A549 (cell line): ENCODE measurements around the gene KCNG2.

ENCODE experiments used
- BHLHE40 ChIP-seq: IDR thresholded peaks from 2 replicates; pipeline ENCODE4 v1.6.1; 2012; ENCODE audit warnings: low read depth, low read length, inconsistent platforms
- ELK1 ChIP-seq: fragments of 150-350 bp; IDR thresholded peaks from 2 replicates; pipeline ENCODE4 v1.6.1; 2014; ENCODE audit warnings: low read depth, mild to moderate bottlenecking, low read length
- HOXB5 ChIP-seq: fragments of 250-450 bp; sonication (Bioruptor Pico); IDR thresholded peaks from 2 replicates; pipeline ENCODE4 v1.5.0; 2020; ENCODE audit warnings: mild to moderate bottlenecking, moderate library complexity
- NR3C1 ChIP-seq: fragments of >200 bp; sonication (Bioruptor Twin); formaldehyde crosslinking; IDR thresholded peaks from 3 replicates; pipeline ENCODE4 v1.6.1; 2017
- PBX3 ChIP-seq: IDR thresholded peaks from 2 replicates; pipeline ENCODE4 v1.6.1; 2012
- POLR2A ChIP-seq: IDR thresholded peaks from 2 replicates; pipeline ENCODE4 v1.6.1; 2012; ENCODE audit warnings: mild to moderate bottlenecking, low read length
- POLR2AphosphoS2 ChIP-seq: conservative IDR thresholded peaks from 2 replicates; pipeline ENCODE4 v1.6.1; 2012; ENCODE audit warnings: low read length, improper control_type of control experiment, inconsistent platforms
- RAD21 ChIP-seq, 2 experiments: fragments of >200 bp in 1 of 2; sonication (Bioruptor Twin) in 1 of 2; formaldehyde crosslinking in 1 of 2; IDR thresholded peaks in 1 of 2; conservative IDR thresholded peaks in 1 of 2; 2 replicates in 1 of 2; 3 replicates in 1 of 2; pipeline ENCODE4 v1.6.1; 2012 to 2018; ENCODE audit warnings: inconsistent platforms in 1 of 2
- TF ChIP-seq, protein P1 (sequence below): fragments of >200 bp; sonication (Bioruptor Twin); formaldehyde crosslinking; IDR thresholded peaks from 3 replicates; pipeline ENCODE4 v1.5.1; 2016
- TF ChIP-seq, protein P2 (sequence below): fragments of 200-600 bp; sonication (generic); IDR thresholded peaks from 2 replicates; pipeline ENCODE4 v1.6.1; 2016; ENCODE audit warnings: antibody characterized with exemption, mild to moderate bottlenecking, moderate library complexity

GRCh38 chr18:79873449-79874110 is 75.8 kb downstream of the KCNG2 start:
- TF ChIP-seq NR3C1 (no peak), ELK1 (no peak), POLR2A (no peak), HOXB5 (CRISPR knock-in tag) (no peak), POLR2AphosphoS2 (no peak), BHLHE40 (no peak), PBX3 (no peak), RAD21 (conservative IDR thresholded peaks at IDR 0.05 in 1 of 2, IDR thresholded peaks at IDR 0.05 in 1 of 2) (no peak)
- TF ChIP-seq, protein P1, sequence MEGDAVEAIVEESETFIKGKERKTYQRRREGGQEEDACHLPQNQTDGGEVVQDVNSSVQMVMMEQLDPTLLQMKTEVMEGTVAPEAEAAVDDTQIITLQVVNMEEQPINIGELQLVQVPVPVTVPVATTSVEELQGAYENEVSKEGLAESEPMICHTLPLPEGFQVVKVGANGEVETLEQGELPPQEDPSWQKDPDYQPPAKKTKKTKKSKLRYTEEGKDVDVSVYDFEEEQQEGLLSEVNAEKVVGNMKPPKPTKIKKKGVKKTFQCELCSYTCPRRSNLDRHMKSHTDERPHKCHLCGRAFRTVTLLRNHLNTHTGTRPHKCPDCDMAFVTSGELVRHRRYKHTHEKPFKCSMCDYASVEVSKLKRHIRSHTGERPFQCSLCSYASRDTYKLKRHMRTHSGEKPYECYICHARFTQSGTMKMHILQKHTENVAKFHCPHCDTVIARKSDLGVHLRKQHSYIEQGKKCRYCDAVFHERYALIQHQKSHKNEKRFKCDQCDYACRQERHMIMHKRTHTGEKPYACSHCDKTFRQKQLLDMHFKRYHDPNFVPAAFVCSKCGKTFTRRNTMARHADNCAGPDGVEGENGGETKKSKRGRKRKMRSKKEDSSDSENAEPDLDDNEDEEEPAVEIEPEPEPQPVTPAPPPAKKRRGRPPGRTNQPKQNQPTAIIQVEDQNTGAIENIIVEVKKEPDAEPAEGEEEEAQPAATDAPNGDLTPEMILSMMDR: no peak
- TF ChIP-seq, protein P2, sequence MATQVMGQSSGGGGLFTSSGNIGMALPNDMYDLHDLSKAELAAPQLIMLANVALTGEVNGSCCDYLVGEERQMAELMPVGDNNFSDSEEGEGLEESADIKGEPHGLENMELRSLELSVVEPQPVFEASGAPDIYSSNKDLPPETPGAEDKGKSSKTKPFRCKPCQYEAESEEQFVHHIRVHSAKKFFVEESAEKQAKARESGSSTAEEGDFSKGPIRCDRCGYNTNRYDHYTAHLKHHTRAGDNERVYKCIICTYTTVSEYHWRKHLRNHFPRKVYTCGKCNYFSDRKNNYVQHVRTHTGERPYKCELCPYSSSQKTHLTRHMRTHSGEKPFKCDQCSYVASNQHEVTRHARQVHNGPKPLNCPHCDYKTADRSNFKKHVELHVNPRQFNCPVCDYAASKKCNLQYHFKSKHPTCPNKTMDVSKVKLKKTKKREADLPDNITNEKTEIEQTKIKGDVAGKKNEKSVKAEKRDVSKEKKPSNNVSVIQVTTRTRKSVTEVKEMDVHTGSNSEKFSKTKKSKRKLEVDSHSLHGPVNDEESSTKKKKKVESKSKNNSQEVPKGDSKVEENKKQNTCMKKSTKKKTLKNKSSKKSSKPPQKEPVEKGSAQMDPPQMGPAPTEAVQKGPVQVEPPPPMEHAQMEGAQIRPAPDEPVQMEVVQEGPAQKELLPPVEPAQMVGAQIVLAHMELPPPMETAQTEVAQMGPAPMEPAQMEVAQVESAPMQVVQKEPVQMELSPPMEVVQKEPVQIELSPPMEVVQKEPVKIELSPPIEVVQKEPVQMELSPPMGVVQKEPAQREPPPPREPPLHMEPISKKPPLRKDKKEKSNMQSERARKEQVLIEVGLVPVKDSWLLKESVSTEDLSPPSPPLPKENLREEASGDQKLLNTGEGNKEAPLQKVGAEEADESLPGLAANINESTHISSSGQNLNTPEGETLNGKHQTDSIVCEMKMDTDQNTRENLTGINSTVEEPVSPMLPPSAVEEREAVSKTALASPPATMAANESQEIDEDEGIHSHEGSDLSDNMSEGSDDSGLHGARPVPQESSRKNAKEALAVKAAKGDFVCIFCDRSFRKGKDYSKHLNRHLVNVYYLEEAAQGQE: no peak
